HAP-1 (cell line): ENCODE results near the gene RPEL1.
"Not testable (repeated sequence)": the region's sequence is repeated elsewhere in the genome, so short reads cannot be mapped to it uniquely, and the experiment has no call there.

Experiments
- DNase-seq, 2 experiments: peaks; one replicate each; pipeline ENCODE4 v3.0.0-alpha.2; 2016 to 2020; ENCODE audit warnings: low spot score in 2 of 2
- H3K27me3 ChIP-seq: fragments of 250-450 bp; sonication (Bioruptor Pico); 2 replicates; pipeline ENCODE4 v1.5.1; 2020; ENCODE audit warnings: low read depth, mild to moderate bottlenecking, moderate library complexity
- H3K36me3 ChIP-seq: fragments of 250-450 bp; sonication (Bioruptor Pico); replicated peaks from 2 replicates; pipeline ENCODE4 v1.5.1; 2020; ENCODE audit warnings: mild to moderate bottlenecking
- H3K4me1 ChIP-seq: fragments of 250-450 bp; sonication (Bioruptor Pico); 2 replicates; pipeline ENCODE4 v1.5.1; 2020; ENCODE audit warnings: mild to moderate bottlenecking
- H3K4me3 ChIP-seq: fragments of 250-450 bp; sonication (Bioruptor Pico); 2 replicates; pipeline ENCODE4 v1.5.1; 2020; ENCODE audit warnings: mild to moderate bottlenecking, moderate library complexity
- H3K9me3 ChIP-seq: fragments of 250-450 bp; sonication (Bioruptor Pico); 2 replicates; pipeline ENCODE4 v1.5.1; 2020; ENCODE audit warnings: mild to moderate bottlenecking, moderate library complexity
- in situ Hi-C: fragments of 300-500 bp; cut with MboI; formaldehyde crosslinking; loops from 3 replicates; pipeline ENCODE4 v1.14.3; 2020; ENCODE audit warnings: low sequenced_read_pairs, inconsistent platforms, mixed read lengths

RPEL1 gene

DNA sequence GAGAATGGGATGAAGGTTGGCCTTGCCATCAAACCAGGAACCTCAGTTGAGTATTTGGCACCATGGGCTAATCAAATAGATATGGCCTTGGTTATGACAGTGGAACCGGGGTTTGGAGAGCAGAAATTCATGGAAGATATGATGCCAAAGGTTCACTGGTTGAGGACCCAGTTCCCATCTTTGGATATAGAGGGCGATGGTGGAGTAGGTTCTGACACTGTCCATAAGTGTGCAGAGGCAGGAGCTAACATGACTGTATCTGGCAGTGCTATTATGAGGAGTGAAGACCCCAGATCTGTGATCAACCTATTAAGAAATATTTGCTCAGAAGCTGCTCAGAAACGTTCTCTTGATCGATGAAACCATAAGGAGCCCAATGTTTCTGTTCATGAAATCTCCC lies 637 bp downstream of the RPEL1 start:
- DNase-seq, result no peak
- Histone ChIP-seq H3K27me3 (no peaks in the 10 kb centered on the region), H3K36me3 (no peaks in the 10 kb centered on the region), H3K4me3 (no peak overlapping the region), H3K9me3 (no peaks in the 10 kb centered on the region), H3K4me1 (no peaks in the 10 kb centered on the region)
- in situ Hi-C loops, result loop anchor here (10.0 kb wide), 2 partner anchors 332 to 412 kb away; partner anchors contain the start of genes CNNM2 and CYP17A1

- DNase-seq, result no peak
- in situ Hi-C loops, result no loop called here
- Histone ChIP-seq H3K4me3 (no peak overlapping the region), H3K9me3 (no peaks in the 10 kb centered on the region; the same call in 1 of the 2 replicates), H3K27me3 (no peaks in the 10 kb centered on the region), H3K36me3 (no peaks in the 10 kb centered on the region), H3K4me1 (no peaks in the 10 kb centered on the region)
Observed at GRCh38 chr10:103254113-103254512, 8.4 kb downstream of the RPEL1 start.

GRCh38 chr10:103254538-103255325 lies 9.0 kb downstream of the RPEL1 start:
- H3K4me3 ChIP-seq, result no peak overlapping the region
- no peaks in the 10 kb centered on the region for H3K36me3 ChIP-seq
- in situ Hi-C loops, result no loop called here
- no peaks in the 10 kb centered on the region for H3K27me3 ChIP-seq
- no peaks in the 10 kb centered on the region for H3K4me1 ChIP-seq
- DNase-seq, result no peak
- H3K9me3 ChIP-seq, result no peaks in the 10 kb centered on the region; the same call in 1 of the 2 replicates

DNA sequence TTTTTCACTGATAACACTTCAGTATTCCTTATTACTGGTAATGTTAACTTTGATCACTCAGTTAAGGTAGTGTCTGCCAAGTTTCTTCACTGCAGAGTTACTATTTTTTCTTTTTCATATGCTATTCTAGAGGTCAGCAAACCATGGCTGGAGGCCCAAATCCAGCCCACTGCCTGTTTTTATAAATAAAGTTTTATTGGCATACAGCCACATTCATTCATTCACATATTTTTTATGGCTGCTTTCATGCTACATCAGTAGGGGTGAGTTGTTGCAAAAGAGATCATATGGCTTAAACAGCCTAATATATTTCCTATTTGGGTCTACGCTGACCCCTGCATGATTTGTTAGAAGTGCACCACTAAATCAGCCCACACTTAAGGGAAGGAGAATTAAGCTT lies 10.9 kb downstream of the RPEL1 start:
- Histone ChIP-seq H3K27me3 (no peaks in the 10 kb centered on the region), H3K4me1 (no peaks in the 10 kb centered on the region), H3K9me3 (no peaks in the 10 kb centered on the region; the same call in 1 of the 2 replicates), H3K36me3 (no peaks in the 10 kb centered on the region), H3K4me3 (no peak overlapping the region)
- DNase-seq, result no peak
- in situ Hi-C loops, result no loop called here

GRCh38 chr10:103257812-103258211 lies 12.1 kb downstream of the RPEL1 start:
- no peaks in the 10 kb centered on the region for H3K4me1 ChIP-seq
- no peak for DNase-seq
- H3K4me3 ChIP-seq, result no peak overlapping the region
- in situ Hi-C loops, result no loop called here
- no peaks in the 10 kb centered on the region; the same call in 1 of the 2 replicates for H3K9me3 ChIP-seq
- no peaks in the 10 kb centered on the region for H3K36me3 ChIP-seq
- no peaks in the 10 kb centered on the region for H3K27me3 ChIP-seq

GRCh38 chr10:103258928-103259327 lies 13.2 kb downstream of the RPEL1 start:
- H3K27me3 ChIP-seq, DNase-seq, H3K36me3 ChIP-seq, H3K4me3 ChIP-seq, H3K9me3 ChIP-seq, in situ Hi-C loops, H3K4me1 ChIP-seq: not testable (repeated sequence)

DNA sequence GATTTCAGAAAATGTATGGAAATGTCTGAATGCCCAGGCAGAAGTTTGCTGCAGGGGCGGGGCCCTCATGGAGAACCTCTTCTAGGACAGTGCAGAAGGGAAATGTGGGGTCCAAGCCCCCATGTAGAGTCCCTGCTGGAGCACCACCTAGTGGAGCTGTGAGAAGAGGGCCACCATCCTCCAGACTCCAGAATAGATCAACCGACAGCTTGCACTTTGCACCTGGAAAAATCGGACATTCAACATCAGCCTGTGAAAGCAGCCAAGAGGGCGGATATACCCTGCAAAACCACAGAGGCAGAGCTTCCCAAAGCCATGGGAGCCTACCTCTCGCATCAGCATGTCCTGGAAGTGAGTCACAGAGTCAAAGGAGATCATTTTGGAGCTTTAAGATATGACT lies 14.3 kb downstream of the RPEL1 start:
- Histone ChIP-seq H3K36me3 (no peaks in the 10 kb centered on the region), H3K4me1 (no peaks in the 10 kb centered on the region), H3K4me3 (no peak overlapping the region), H3K9me3 (no peaks in the 10 kb centered on the region; the same call in 1 of the 2 replicates), H3K27me3 (no peaks in the 10 kb centered on the region)
- no peak for DNase-seq
- in situ Hi-C loops, result no loop called here

DNA sequence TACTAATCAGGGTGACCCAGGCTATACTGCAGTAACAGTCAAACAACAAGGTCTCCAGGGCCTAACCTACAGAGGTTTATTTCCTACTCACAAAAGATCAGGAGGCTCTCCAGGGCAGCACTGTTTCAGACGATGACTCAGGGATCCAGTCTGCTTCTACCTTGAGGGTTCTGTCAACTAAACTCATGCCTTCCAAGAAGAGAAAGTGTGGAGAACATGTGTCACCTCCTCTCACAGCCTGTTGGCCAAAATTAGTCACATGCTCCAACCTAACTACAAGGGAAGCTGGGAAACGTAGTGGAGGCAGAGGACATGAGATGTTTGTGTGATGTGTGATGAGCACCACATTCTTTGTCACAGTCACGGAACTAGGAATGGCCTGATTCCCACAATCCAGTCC lies 16.5 kb downstream of the RPEL1 start:
- Histone ChIP-seq H3K4me1 (no peaks in the 10 kb centered on the region), H3K9me3 (no peaks in the 10 kb centered on the region; the same call in 1 of the 2 replicates), H3K27me3 (no peaks in the 10 kb centered on the region), H3K4me3 (no peak overlapping the region), H3K36me3 (no peaks in the 10 kb centered on the region)
- in situ Hi-C loops, result no loop called here
- DNase-seq, result no peak

DNA sequence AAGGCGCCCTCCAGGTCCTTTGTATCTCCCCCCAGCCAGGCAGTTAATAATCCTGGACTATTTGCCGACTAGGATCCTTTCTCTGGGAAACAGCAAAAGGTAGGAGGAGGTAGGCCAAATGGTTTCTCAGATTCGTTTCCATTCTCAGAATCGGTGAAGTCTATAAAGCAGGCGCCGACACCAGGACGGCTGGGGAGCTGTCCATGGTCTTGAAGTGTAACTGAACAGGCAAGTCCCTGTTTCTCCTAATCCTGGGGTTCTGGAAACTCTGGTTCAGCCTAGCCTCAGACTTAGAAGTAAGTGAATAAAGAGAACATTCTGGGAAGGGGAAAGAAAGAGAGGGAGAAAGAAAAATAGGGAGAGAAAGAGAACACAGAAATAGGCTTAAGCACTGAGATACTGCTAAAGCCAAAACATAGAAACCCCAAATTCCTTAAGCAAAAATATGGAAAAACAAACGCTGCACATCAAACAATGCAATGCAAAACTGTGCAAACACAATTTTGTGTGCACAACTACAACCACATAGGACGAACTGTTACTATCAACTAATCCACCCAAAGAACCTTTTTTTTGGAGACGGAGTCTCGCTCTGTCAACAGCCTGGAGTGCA lies 20.1 kb downstream of the RPEL1 start:
- Histone ChIP-seq H3K36me3 (no peaks in the 10 kb centered on the region), H3K4me1 (no peaks in the 10 kb centered on the region), H3K4me3 (no peak overlapping the region), H3K27me3 (peaks cover 5% of the 10 kb centered on the region; the same call in 1 of the 2 replicates), H3K9me3 (no peaks in the 10 kb centered on the region)
- peak; percentile 25 to 85 for DNase-seq
- in situ Hi-C loops, result no loop called here

- H3K36me3 ChIP-seq, result no peaks in the 10 kb centered on the region
- no peak for DNase-seq
- in situ Hi-C loops, result no loop called here
- 0 out of 2 replicates have a peak, but pooled peaks cover 2% of the 10 kb centered on the region for H3K27me3 ChIP-seq
- H3K4me3 ChIP-seq, result no peak overlapping the region
- H3K9me3 ChIP-seq, result no peaks in the 10 kb centered on the region
- H3K4me1 ChIP-seq, result no peaks in the 10 kb centered on the region
Observed at GRCh38 chr10:103273041-103273441, 27.4 kb downstream of the RPEL1 start.

DNA sequence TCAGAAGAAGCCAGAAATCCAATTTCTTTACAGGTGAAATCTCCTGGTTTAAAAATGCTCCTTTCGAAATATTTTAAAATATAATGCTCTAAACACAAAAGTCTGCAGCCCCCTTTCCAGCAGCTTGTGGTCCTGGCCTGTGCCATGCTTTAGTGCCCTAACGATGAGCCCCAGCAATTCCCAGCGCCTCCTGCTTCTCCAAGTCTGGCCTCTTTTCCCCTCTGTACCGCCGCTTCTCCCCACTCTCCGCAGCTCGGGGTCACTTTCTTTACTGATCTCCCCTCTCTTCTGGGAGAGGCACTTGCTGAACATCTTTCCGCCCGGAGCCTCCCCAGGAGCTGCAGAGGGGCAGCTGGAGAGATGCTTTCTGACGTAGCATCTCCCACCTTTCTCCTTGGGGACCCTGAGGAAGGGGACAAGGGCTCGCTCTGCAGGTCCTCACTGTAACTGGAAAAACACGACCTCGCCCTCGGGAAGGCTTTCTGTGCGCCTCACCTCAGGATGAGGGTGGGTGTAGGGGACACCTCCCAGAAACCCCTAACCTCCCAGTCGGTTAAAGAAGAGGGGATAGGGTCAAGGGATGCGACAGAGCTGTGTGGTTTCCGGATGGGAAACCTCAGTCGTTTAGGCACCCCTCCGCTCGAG lies 30.7 kb downstream of the RPEL1 start:
- Histone ChIP-seq H3K27me3 (no peaks in the 10 kb centered on the region), H3K4me1 (no peaks in the 10 kb centered on the region), H3K4me3 (peak overlapping the region; percentile 34), H3K36me3 (no peaks in the 10 kb centered on the region), H3K9me3 (no peaks in the 10 kb centered on the region)
- no peak for DNase-seq
- in situ Hi-C loops, result no loop called here

DNA sequence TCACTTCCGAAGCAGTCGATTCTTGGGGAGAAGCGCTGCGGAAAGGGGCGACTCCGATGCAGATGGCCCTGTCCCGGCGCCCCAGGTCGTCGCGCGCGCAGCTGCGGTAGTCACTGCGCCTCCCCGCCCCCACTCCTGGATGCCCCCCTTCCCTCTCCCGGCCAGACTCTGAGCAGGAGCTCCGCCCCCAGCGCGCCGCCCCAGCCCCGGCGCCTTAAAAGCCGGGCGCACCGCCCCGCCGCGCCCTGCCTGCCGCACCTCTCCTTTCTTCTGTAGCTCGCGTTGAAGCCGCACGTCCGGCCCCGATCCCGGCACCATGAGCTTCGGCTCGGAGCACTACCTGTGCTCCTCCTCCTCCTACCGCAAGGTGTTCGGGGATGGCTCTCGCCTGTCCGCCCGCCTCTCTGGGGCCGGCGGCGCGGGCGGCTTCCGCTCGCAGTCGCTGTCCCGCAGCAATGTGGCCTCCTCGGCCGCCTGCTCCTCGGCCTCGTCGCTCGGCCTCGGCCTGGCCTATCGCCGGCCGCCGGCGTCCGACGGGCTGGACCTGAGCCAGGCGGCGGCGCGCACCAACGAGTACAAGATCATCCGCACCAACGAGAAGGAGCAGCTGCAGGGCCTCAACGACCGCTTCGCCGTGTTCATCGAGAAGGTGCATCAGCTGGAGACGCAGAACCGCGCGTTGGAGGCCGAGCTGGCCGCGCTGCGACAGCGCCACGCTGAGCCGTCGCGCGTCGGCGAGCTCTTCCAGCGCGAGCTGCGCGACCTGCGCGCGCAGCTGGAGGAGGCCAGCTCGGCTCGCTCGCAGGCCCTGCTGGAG lies 31.4 kb downstream of the RPEL1 start, which contains the start of gene INA:
TSS of gene INA (plus strand) at position 243 of the 817 bp plus-strand sequence. CDS start at position 317, 74 bp downstream.
- Histone ChIP-seq H3K4me1 (peaks cover 3% of the 10 kb centered on the region; the same call in 1 of the 2 replicates), H3K4me3 (peak within 1 kb of the TSS; percentile 34), H3K27me3 (no peaks in the 10 kb centered on the region), H3K9me3 (no peaks in the 10 kb centered on the region), H3K36me3 (no peaks in the 10 kb centered on the region)
- in situ Hi-C loops, result no loop called here
- DNase-seq, result peak; percentile 44 to 75
